Measurements from ENCODE around the gene UTP20.
"Not testable (repeated sequence)": the region's sequence is repeated elsewhere in the genome, so short reads cannot be mapped to it uniquely, and the experiment has no call there.

Gene UTP20

GRCh38 chr12:101379149-101379548 is 99.2 kb downstream of the UTP20 start:
- no peak for TF ChIP-seq CTCF (conservative IDR thresholded peaks at IDR 0.05)
- no peak overlapping the region for H3K27ac ChIP-seq

- H3K27ac ChIP-seq = not testable (repeated sequence)
Measured at GRCh38 chr12:101391181-101391580, 111.3 kb downstream of the UTP20 start.

- TF ChIP-seq CTCF (conservative IDR thresholded peaks at IDR 0.05) = no peak
- H3K27ac ChIP-seq = peak overlapping the region; percentile 98
Measured at GRCh38 chr12:101407049-101407435, 127.1 kb downstream of the UTP20 start.

- TF ChIP-seq CTCF (conservative IDR thresholded peaks at IDR 0.05) = no peak
- H3K27ac ChIP-seq = peak within 1 kb of the TSS; percentile 98
Measured at GRCh38 chr12:101407436-101408345, 127.8 kb downstream of the UTP20 start, which contains the start of gene ARL1. TSS of gene ARL1 (minus strand) at chr12:101407772. CDS start at chr12:101407645, 127 bp downstream.

GRCh38 chr12:101410169-101410568 is 130.3 kb downstream of the UTP20 start:
- not testable (repeated sequence) for H3K27ac ChIP-seq

GRCh38 chr12:101414533-101415119 is 134.7 kb downstream of the UTP20 start:
- H3K27ac ChIP-seq = no peak overlapping the region
- peak; percentile 84 for TF ChIP-seq CTCF (conservative IDR thresholded peaks at IDR 0.05)

- no peak for TF ChIP-seq CTCF (conservative IDR thresholded peaks at IDR 0.05)
- no peak overlapping the region for H3K27ac ChIP-seq
Measured at GRCh38 chr12:101415228-101415627, 135.3 kb downstream of the UTP20 start.

GRCh38 chr12:101422066-101422465 is 142.2 kb downstream of the UTP20 start:
- not testable (repeated sequence) for H3K27ac ChIP-seq

GRCh38 chr12:101424620-101425019 is 144.7 kb downstream of the UTP20 start:
- TF ChIP-seq CTCF (conservative IDR thresholded peaks at IDR 0.05) = no peak
- H3K27ac ChIP-seq = no peak overlapping the region
